ENCODE data around the gene CADPS.

The CADPS gene

GRCh38 chr3:62911526-62911925 is 36.3 kb upstream of the CADPS start:
- TF ChIP-seq CTCF (IDR thresholded peaks at IDR 0.05) (no peak), ZFX (IDR thresholded peaks at IDR 0.05; ENCODE audit: borderline replicate concordance) (no peak)
- H3K27ac ChIP-seq, result no peak overlapping the region

GRCh38 chr3:62905331-62905730 is 30.1 kb upstream of the CADPS start:
- no peak for TF ChIP-seq CTCF (IDR thresholded peaks at IDR 0.05)
- TF ChIP-seq ZFX (IDR thresholded peaks at IDR 0.05; ENCODE audit: borderline replicate concordance), result no peak
- no peak overlapping the region for H3K27ac ChIP-seq

GRCh38 chr3:62898530-62899496 is 23.6 kb upstream of the CADPS start:
- TF ChIP-seq ZFX (IDR thresholded peaks at IDR 0.05; ENCODE audit: borderline replicate concordance) (no peak), CTCF (IDR thresholded peaks at IDR 0.05) (no peak)
- no peak overlapping the region for H3K27ac ChIP-seq

- no peak for TF ChIP-seq ZFX (IDR thresholded peaks at IDR 0.05; ENCODE audit: borderline replicate concordance)
- TF ChIP-seq CTCF (IDR thresholded peaks at IDR 0.05), result no peak
- no peak overlapping the region for H3K27ac ChIP-seq
Observed at GRCh38 chr3:62895901-62896300, 20.7 kb upstream of the CADPS start.

GRCh38 chr3:62892951-62893350 is 17.7 kb upstream of the CADPS start:
- H3K27ac ChIP-seq, result no peak overlapping the region
- TF ChIP-seq ZFX (IDR thresholded peaks at IDR 0.05; ENCODE audit: borderline replicate concordance), result no peak
- TF ChIP-seq CTCF (IDR thresholded peaks at IDR 0.05), result no peak

GRCh38 chr3:62892045-62892444 is 16.8 kb upstream of the CADPS start:
- TF ChIP-seq ZFX (IDR thresholded peaks at IDR 0.05; ENCODE audit: borderline replicate concordance) (no peak), CTCF (IDR thresholded peaks at IDR 0.05) (no peak)
- H3K27ac ChIP-seq, result no peak overlapping the region

- TF ChIP-seq CTCF (IDR thresholded peaks at IDR 0.05) (no peak), ZFX (IDR thresholded peaks at IDR 0.05; ENCODE audit: borderline replicate concordance) (no peak)
- no peak overlapping the region for H3K27ac ChIP-seq
Observed at GRCh38 chr3:62888778-62889177, 13.6 kb upstream of the CADPS start.

All from 22Rv1 (cell line).